Measurements from ENCODE around the gene HRCT1. TPM values are rescaled to one million over a fixed set of nuclear protein-coding genes. Genes with fewer than 3 reads are reported as not detected.

Gene HRCT1
- total and polyA plus RNA-seq, 2 of the 4 experiments (the other 2 are of a cell fraction): 1.1 to 3.9 TPM

DNA sequence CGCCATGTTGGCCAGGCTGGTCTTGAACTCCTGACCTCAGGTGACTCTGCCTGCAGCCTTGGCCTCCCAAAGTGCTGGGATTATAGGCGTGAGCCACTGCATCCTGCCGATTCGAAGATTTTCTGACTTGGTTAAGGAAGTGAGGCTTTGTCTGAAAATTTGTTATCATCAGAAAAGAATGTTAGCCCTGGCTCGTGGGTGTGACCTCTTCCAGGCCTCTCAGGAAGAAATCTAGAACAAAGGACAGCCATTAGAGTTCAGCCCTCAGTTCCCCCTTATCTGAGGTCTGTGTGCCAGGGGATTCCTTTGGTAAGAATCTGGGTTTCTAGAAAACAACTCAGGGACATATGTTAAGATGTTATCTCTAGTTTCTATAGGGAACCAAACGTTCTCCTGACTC is 45.7 kb downstream of the HRCT1 start:
- Histone ChIP-seq H3K4ac (ENCODE audit: low read depth, low read length) (peak overlapping the region; percentile 34; the same call in 1 of the 2 replicates), H3K4me2 (ENCODE audit: low read depth, low read length) (no peak overlapping the region), H3K14ac (replicated peaks; ENCODE audit: low read depth, low read length) (peak overlapping the region; percentile 48), H3K4me1 (ENCODE audit: control insufficient read depth, insufficient read depth, low read length) (peaks cover 12% of the 10 kb centered on the region), H2AFZ (replicated peaks; ENCODE audit: low read length, poor library complexity) (no peak overlapping the region), H3K27ac (ENCODE audit: insufficient read depth, low read length) (no peak overlapping the region), H3K18ac (ENCODE audit: low read depth, low read length) (peak overlapping the region; percentile 79; the same call in 1 of the 2 replicates), H3K56ac (ENCODE audit: extremely low read depth, insufficient read depth, low read length) (no peak overlapping the region), H3K4me3 (ENCODE audit: insufficient read depth, low read depth, low read length) (no peak overlapping the region), H3K9ac (ENCODE audit: low read depth, low read length) (no peak overlapping the region), H4K20me1 (ENCODE audit: insufficient read depth, low read length) (no peaks in the 10 kb centered on the region), H4K5ac (ENCODE audit: low read depth, low read length) (peak overlapping the region; percentile 73; the same call in 1 of the 2 replicates), H2BK15ac (ENCODE audit: low read depth, low read length) (peak overlapping the region; percentile 33; the same call in 1 of the 3 replicates), H4K8ac (ENCODE audit: low read depth in 2 of 2, low read length in 2 of 2) (peak overlapping the region; percentile 42 to 75; a peak in 3 of 4 replicates), H3K79me1 (ENCODE audit: low read depth in 1 of 2, low read length in 2 of 2) (no peaks in the 10 kb centered on the region), H3K9me1 (ENCODE audit: insufficient read depth, low read length) (peaks cover 9% of the 10 kb centered on the region), H2AK5ac (ENCODE audit: low read depth, low read length) (0 out of 2 replicates have a peak overlapping the region, but pooled peaks have one; percentile 60), H2AK9ac (replicated peaks; ENCODE audit: low read depth, low read length, poor library complexity) (no peak overlapping the region), H4K91ac (ENCODE audit: insufficient read depth, low read depth, low read length) (peak overlapping the region; percentile 75), H3K9me3 (ENCODE audit: control insufficient read depth, insufficient read depth, low read length) (no peaks in the 10 kb centered on the region), H2BK20ac (ENCODE audit: low read depth, low read length) (peak overlapping the region; percentile 92), H3K36me3 (ENCODE audit: control insufficient read depth, insufficient read depth, low read length) (no peaks in the 10 kb centered on the region), H3K23ac (ENCODE audit: low read depth, low read length) (peak overlapping the region; percentile 48; the same call in 1 of the 2 replicates), H3K27me3 (ENCODE audit: control insufficient read depth, insufficient read depth, low read length) (no peaks in the 10 kb centered on the region), H2BK5ac (ENCODE audit: low read depth, low read length, poor library complexity, severe bottlenecking) (peak overlapping the region; percentile 74), H2BK120ac (ENCODE audit: low read depth, low read length) (peak overlapping the region; percentile 75)
- in situ Hi-C loops (cut with MboI; ENCODE audit: low sequenced_read_pairs): no loop called here
- WGBS, 2 experiments (ENCODE audit: extremely low coverage in 2 of 2, insufficient read length in 1 of 2): no CpG with 5 or more reads among the region's 6 CpGs
- DNase-seq: peak; percentile 54
- dilution Hi-C loops (cut with HindIII; ENCODE audit: low sequenced_read_pairs, unreplicated experiment): no loop called here
- POLR2A ChIA-PET (ENCODE audit: unreplicated experiment): interaction anchor here (1.2 kb wide), 1 partner anchor 78 kb away, joined by 3 read pairs; no protein-coding TSS in a partner anchor
- CTCF ChIA-PET: no interaction called here
- TF ChIP-seq, protein P1, sequence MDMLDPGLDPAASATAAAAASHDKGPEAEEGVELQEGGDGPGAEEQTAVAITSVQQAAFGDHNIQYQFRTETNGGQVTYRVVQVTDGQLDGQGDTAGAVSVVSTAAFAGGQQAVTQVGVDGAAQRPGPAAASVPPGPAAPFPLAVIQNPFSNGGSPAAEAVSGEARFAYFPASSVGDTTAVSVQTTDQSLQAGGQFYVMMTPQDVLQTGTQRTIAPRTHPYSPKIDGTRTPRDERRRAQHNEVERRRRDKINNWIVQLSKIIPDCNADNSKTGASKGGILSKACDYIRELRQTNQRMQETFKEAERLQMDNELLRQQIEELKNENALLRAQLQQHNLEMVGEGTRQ (IDR thresholded peaks at IDR 0.05; ENCODE audit: low read depth, low read length): no peak
- TF ChIP-seq NFE2L2 (IDR thresholded peaks at IDR 0.05; ENCODE audit: low read depth, low read length): no peak
- TF ChIP-seq MAZ (IDR thresholded peaks at IDR 0.05; ENCODE audit: borderline replicate concordance, low read depth, low read length): no peak
- no peak for TF ChIP-seq RAD21 (IDR thresholded peaks at IDR 0.05; ENCODE audit: low read length)
- no TSS peak for BruUV-seq (replicated peaks)
- intact Hi-C loops (cut with micrococcal nuclease): loop anchor here (10.0 kb wide), 1 partner anchor 373 kb away; no protein-coding TSS in a partner anchor
- ATAC-seq (ENCODE audit: low read depth): peak; percentile 47

Measured in IMR-90 (cell line).